SK-N-MC (cell line): Measurements from ENCODE around the gene CNOT1.

Source experiments
- EZH2 ChIP-seq: fragments of 200-600 bp; sonication (generic); IDR thresholded peaks from one replicate; pipeline ENCODE4 v1.6.1; 2017; ENCODE audit warnings: antibody characterized with exemption
- FOXP2 ChIP-seq: optimal IDR thresholded peaks from 2 replicates; pipeline ENCODE3; 2011; ENCODE audit warnings: mild to moderate bottlenecking, moderate library complexity; ENCODE audit not compliant: insufficient read depth; ENCODE audit errors: extremely low read length, control extremely low read depth
- POLR2AphosphoS5 ChIP-seq: IDR thresholded peaks from 2 replicates; pipeline ENCODE4 v1.6.1; 2012; ENCODE audit warnings: mild to moderate bottlenecking, low read depth, low read length, borderline replicate concordance

- TF ChIP-seq POLR2AphosphoS5: no peak
- TF ChIP-seq EZH2: no peak
- no peak for TF ChIP-seq FOXP2
These were observed 81.2 kb downstream of the CNOT1 start for GRCh38 chr16:58548378-58548777.
